IPS-18a (cell line): ENCODE data around the gene PUM1.

Experiments used
- H3K27ac ChIP-seq: one replicate; pipeline ENCODE4 v1.5.1; 2013; ENCODE audit warnings: low read length
- H3K27me3 ChIP-seq: one replicate; pipeline ENCODE4 v1.6.1; 2013; ENCODE audit warnings: mild to moderate bottlenecking, low read length; ENCODE audit not compliant: control insufficient read depth, insufficient read depth
- H3K36me3 ChIP-seq: one replicate; pipeline ENCODE4 v1.6.1; 2013; ENCODE audit warnings: low read depth, low read length; ENCODE audit not compliant: control insufficient read depth
- H3K4me1 ChIP-seq: one replicate; pipeline ENCODE4 v1.6.1; 2013; ENCODE audit warnings: low read depth, low read length; ENCODE audit not compliant: control insufficient read depth
- H3K4me3 ChIP-seq: one replicate; pipeline ENCODE4 v1.5.1; 2013; ENCODE audit warnings: low read length
- H3K9ac ChIP-seq: one replicate; pipeline ENCODE4 v1.6.1; 2013; ENCODE audit warnings: mild to moderate bottlenecking, low read length, moderate library complexity
- H3K9me3 ChIP-seq: one replicate; pipeline ENCODE4 v1.6.1; 2013; ENCODE audit warnings: low read depth, low read length; ENCODE audit not compliant: control insufficient read depth

The PUM1 gene

GRCh38 chr1:31005198-31005597, 60.3 kb downstream of the PUM1 start:
- Histone ChIP-seq H3K27ac (no peak overlapping the region), H3K27me3 (no peaks in the 10 kb centered on the region), H3K4me1 (peaks cover 5% of the 10 kb centered on the region), H3K4me3 (no peak overlapping the region), H3K9ac (no peak overlapping the region), H3K9me3 (no peaks in the 10 kb centered on the region), H3K36me3 (peaks cover 54% of the 10 kb centered on the region)

- Histone ChIP-seq H3K27ac (no peak overlapping the region), H3K27me3 (no peaks in the 10 kb centered on the region), H3K4me3 (no peak overlapping the region), H3K9me3 (no peaks in the 10 kb centered on the region), H3K36me3 (peaks cover 54% of the 10 kb centered on the region), H3K4me1 (peaks cover 5% of the 10 kb centered on the region), H3K9ac (no peak overlapping the region)
These were observed 61.3 kb downstream of the PUM1 start for GRCh38 chr1:31004231-31004621.

DNA sequence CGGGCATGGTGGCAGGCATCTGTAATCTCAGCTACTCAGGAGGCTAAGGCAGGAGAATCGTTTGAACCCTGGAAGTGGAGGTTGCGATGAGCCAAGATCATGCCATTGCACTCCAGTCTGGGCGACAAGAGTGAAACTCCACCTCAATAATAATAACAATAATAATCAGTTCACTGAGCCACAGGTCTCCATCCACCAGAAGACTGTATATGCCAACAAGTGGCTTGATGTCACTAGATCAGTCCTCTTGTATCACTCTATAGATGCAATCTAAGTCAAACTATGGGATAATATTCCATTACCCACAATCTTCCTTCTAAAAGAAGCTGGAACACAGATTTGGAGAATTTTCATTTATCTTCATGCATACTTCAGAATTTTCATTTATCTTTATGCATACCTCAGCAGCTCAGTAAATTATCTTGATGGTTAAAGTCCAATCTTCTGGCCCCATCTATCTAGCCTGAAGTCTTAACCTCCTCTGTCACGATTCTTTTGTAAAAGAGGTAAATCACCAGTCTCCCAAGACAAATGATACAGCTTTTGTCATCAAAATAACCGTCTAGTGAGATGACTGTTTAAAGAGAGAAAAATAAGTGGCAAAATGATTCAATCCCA, 61.8 kb downstream of the PUM1 start:
- Histone ChIP-seq H3K27me3 (no peaks in the 10 kb centered on the region), H3K4me3 (no peak overlapping the region), H3K27ac (no peak overlapping the region), H3K9me3 (no peaks in the 10 kb centered on the region), H3K4me1 (peaks cover 5% of the 10 kb centered on the region), H3K36me3 (peaks cover 54% of the 10 kb centered on the region), H3K9ac (no peak overlapping the region)

DNA sequence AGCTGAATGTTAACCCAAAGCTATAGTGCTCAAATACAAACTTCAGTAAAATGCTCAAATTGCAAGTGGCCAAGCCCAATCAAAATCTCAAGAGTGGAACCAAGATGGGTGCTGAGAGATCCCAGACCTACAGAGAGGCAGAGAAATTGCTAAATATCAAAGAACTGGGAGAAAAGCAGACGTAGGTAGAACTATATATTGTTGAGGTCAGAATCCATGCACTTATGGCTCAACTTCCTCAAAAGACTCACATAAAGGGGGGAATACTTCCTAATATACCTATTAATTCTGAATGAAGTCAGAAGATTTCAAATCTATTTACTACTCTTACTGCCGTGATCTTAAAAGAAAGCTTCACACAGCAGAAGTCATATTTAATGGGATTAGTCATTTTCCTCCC, 65.2 kb downstream of the PUM1 start:
- no peaks in the 10 kb centered on the region for H3K27me3 ChIP-seq
- no peak overlapping the region for H3K27ac ChIP-seq
- H3K36me3 ChIP-seq = peaks cover 52% of the 10 kb centered on the region
- H3K4me3 ChIP-seq = no peak overlapping the region
- no peak overlapping the region for H3K9ac ChIP-seq
- H3K4me1 ChIP-seq = no peaks in the 10 kb centered on the region
- no peaks in the 10 kb centered on the region for H3K9me3 ChIP-seq

- no peak overlapping the region for H3K4me3 ChIP-seq
- H3K27me3 ChIP-seq = no peaks in the 10 kb centered on the region
- peaks cover 49% of the 10 kb centered on the region for H3K36me3 ChIP-seq
- no peaks in the 10 kb centered on the region for H3K4me1 ChIP-seq
- no peak overlapping the region for H3K27ac ChIP-seq
- no peaks in the 10 kb centered on the region for H3K9me3 ChIP-seq
- H3K9ac ChIP-seq = no peak overlapping the region
These were observed 66.6 kb downstream of the PUM1 start for GRCh38 chr1:30998887-30999286.

- H3K36me3 ChIP-seq = peaks cover 45% of the 10 kb centered on the region
- no peaks in the 10 kb centered on the region for H3K4me1 ChIP-seq
- no peak overlapping the region for H3K4me3 ChIP-seq
- H3K9ac ChIP-seq = no peak overlapping the region
- no peak overlapping the region for H3K27ac ChIP-seq
- H3K9me3 ChIP-seq = no peaks in the 10 kb centered on the region
- H3K27me3 ChIP-seq = no peaks in the 10 kb centered on the region
These were observed 67.3 kb downstream of the PUM1 start for GRCh38 chr1:30998171-30998570.

DNA sequence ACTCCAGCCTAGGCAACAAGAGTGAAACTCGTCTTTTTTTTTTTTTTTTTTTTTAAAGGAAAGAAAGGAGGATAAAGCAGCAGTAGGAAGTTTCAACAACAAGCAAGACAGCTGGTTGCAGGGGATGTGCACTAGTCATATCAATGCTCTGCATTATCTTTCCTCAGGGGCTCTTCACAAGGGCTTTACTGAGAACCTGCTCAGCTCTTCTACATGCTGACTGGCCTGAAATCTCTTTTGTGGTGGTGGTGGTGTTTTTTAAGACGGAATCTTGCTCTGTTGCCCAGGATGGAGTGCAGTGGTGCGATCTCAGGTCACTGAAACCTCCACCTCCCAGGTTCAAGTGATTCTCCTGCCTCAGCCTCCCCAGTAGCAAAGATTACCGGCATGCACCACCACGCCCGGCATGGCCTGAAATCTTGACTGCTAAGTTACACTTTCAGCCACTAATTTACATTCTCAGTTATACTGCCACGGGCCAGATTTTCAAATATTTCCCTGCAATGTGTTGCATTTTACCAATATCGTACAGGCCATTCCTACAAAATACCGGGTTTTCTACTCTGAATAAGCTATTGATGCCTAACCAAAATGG, 68.0 kb downstream of the PUM1 start:
- Histone ChIP-seq H3K4me3 (no peak overlapping the region), H3K4me1 (no peaks in the 10 kb centered on the region), H3K27ac (no peak overlapping the region), H3K9ac (no peak overlapping the region), H3K9me3 (no peaks in the 10 kb centered on the region), H3K36me3 (peaks cover 44% of the 10 kb centered on the region), H3K27me3 (no peaks in the 10 kb centered on the region)

- Histone ChIP-seq H3K9me3 (no peaks in the 10 kb centered on the region), H3K27ac (no peak overlapping the region), H3K4me1 (no peaks in the 10 kb centered on the region), H3K36me3 (peaks cover 44% of the 10 kb centered on the region), H3K9ac (no peak overlapping the region), H3K27me3 (no peaks in the 10 kb centered on the region), H3K4me3 (no peak overlapping the region)
These were observed 69.4 kb downstream of the PUM1 start for GRCh38 chr1:30995990-30996612.

DNA sequence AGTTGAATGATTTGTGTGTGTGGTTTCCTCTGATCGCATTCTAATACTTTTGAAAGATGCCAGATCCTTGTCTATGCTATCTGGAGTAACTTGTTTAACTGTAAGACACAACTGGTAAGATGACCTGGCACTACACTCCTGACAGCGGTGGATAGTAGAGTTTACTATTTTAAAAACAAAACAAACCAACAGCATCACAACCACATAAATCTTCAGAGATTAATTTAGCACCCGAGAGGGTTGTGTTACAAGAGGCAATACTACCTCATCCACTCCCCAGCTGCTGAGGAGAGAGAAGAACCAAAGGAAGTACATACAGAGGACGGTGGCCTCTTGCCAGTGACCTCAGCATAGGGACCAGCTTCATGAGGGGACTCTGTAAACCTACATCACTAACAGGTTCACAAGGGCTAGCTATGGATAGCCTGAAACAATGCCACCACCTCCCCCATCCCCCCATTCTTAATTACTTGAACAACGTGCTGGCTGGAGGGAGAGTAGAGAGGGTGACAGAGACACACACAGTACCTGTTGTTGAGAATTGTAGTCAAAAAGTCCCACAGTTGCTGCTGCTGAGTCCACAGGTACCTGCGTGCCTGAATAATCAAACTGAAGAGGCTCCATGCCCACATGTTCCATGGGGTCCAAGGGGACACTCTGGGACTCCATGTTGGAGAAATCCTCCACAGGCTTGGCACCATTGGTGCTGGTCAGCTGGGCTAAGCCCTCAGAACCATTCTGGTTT, 73.5 kb downstream of the PUM1 start:
- no peak overlapping the region for H3K4me3 ChIP-seq
- H3K9me3 ChIP-seq = no peaks in the 10 kb centered on the region
- H3K36me3 ChIP-seq = peaks cover 65% of the 10 kb centered on the region

GRCh38 chr1:30990591-30990990, 74.9 kb downstream of the PUM1 start:
- H3K4me1 ChIP-seq = peaks cover 2% of the 10 kb centered on the region
- H3K9me3 ChIP-seq = no peaks in the 10 kb centered on the region
- H3K27ac ChIP-seq = no peak overlapping the region
- H3K9ac ChIP-seq = no peak overlapping the region
- H3K27me3 ChIP-seq = no peaks in the 10 kb centered on the region
- H3K36me3 ChIP-seq = peaks cover 51% of the 10 kb centered on the region
- no peak overlapping the region for H3K4me3 ChIP-seq

More for the DNA sequence above, 73.5 kb downstream of the PUM1 start:
- no peak overlapping the region for H3K9ac ChIP-seq
- H3K4me1 ChIP-seq = peaks cover 2% of the 10 kb centered on the region
- H3K27ac ChIP-seq = no peak overlapping the region
- no peaks in the 10 kb centered on the region for H3K27me3 ChIP-seq

DNA sequence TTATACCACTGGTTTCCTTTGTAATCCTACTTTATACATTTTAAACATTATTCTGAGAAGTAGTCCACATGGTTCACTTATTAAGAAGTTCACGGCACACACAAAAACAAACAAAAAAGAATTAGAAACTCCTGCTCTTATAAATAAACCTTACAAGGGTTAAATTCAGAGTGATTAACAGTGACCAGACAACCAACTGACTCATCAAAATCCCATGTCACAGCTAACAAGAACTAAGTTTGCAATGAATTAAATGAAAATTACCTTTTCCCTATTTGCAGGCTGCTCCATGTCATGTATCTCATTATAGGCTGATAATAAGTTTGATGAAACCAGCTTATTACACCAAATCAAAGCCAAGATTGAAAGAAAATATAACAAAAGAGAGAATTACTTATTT, 77.5 kb downstream of the PUM1 start:
- Histone ChIP-seq H3K36me3 (peaks cover 43% of the 10 kb centered on the region), H3K27ac (no peak overlapping the region), H3K4me1 (peaks cover 2% of the 10 kb centered on the region), H3K27me3 (no peaks in the 10 kb centered on the region), H3K9ac (no peak overlapping the region), H3K9me3 (no peaks in the 10 kb centered on the region), H3K4me3 (no peak overlapping the region)
